GM12878 (cell line): Measurements from ENCODE around the gene CLASP2. TPM values are rescaled to one million over a fixed set of nuclear protein-coding genes. Genes with fewer than 3 reads are reported as not detected.

Source experiments
- ATAC-seq: fragments of 200-7000 bp; cut with Tn5 transposase; 3 replicates; pipeline ENCODE4 v1.9.1; 2020; ENCODE audit warnings: mild to moderate bottlenecking, moderate library complexity
- BruUV-seq: library from RNA; stranded (reverse); fragments of 400-500 nt; replicated peaks from 2 replicates; lab custom pipeline; 2021; lab: Mats Ljungman, UMichigan
- CTCF ChIA-PET: fragments of 300-600 bp; sonication (Branson Sonifier 250); formaldehyde crosslinking; extraction: SDS; loops from one replicate; lab custom pipeline; 2021; ENCODE audit warnings: inconsistent platforms; lab: Yijun Ruan, JAX
- POLR2A ChIA-PET: fragments of 350-600 bp; formaldehyde crosslinking; extraction: SDS; loops from one replicate; lab custom pipeline; 2021; ENCODE audit warnings: inconsistent platforms; lab: Charles Lee
- RAD21 ChIA-PET: fragments of 300-600 bp; sonication (Branson Sonifier 250); formaldehyde crosslinking; loops from one replicate; lab custom pipeline; 2023; ENCODE audit warnings: antibody characterized with exemption; ENCODE audit not compliant: unreplicated experiment; lab: Charles Lee
- SMC1A ChIA-PET: fragments of 300-600 bp; sonication (Branson Sonifier 250); formaldehyde crosslinking; loops from one replicate; lab custom pipeline; 2023; ENCODE audit not compliant: unreplicated experiment, uncharacterized antibody; lab: Charles Lee
- DNase-seq: peaks from one replicate; pipeline ENCODE4 v3.0.0-alpha.2; 2011; ENCODE audit warnings: low read depth, low spot score
- FAIRE-seq: peaks from 3 replicates; lab custom pipeline; 2011; peaks lifted over from hg19 to GRCh38; lab: Jason Lieb, UNC
- H2AFZ ChIP-seq: 2 replicates; pipeline ENCODE4 v1.6.0; 2011; ENCODE audit warnings: low read depth, low read length, control low read depth; ENCODE audit not compliant: control insufficient read depth
- H3K27ac ChIP-seq: 2 replicates; pipeline ENCODE4 v1.5.1; 2011; ENCODE audit warnings: control low read depth; ENCODE audit not compliant: control insufficient read depth, insufficient read depth
- H3K27me3 ChIP-seq, 2 experiments: replicated peaks in 1 of 2; 2 replicates each; pipeline versions ENCODE4 v1.6.0 to v1.6.1; 2011; ENCODE audit warnings: low read length in 1 of 2; ENCODE audit not compliant: control insufficient read depth in 2 of 2, insufficient read depth in 2 of 2
- H3K36me3 ChIP-seq, 2 experiments: 2 replicates each; pipeline ENCODE4 v1.5.1; 2011; ENCODE audit warnings: low read length in 1 of 2; ENCODE audit not compliant: control insufficient read depth in 2 of 2, insufficient read depth in 2 of 2
- H3K4me1 ChIP-seq: 2 replicates; pipeline ENCODE4 v1.6.1; 2011; ENCODE audit warnings: mild to moderate bottlenecking, low read length, moderate library complexity, mixed read lengths; ENCODE audit not compliant: control insufficient read depth, insufficient read depth
- H3K4me2 ChIP-seq: 2 replicates; pipeline ENCODE4 v1.6.0; 2011; ENCODE audit warnings: control low read depth; ENCODE audit not compliant: control insufficient read depth, insufficient read depth
- H3K4me3 ChIP-seq: fragments of 200-600 bp; sonication (generic); 2 replicates; pipeline ENCODE4 v1.5.1; 2016
- H3K79me2 ChIP-seq: 2 replicates; pipeline ENCODE4 v1.6.0; 2011; ENCODE audit warnings: low read length; ENCODE audit not compliant: control insufficient read depth, insufficient read depth
- H3K9ac ChIP-seq: 2 replicates; pipeline ENCODE4 v1.8.0; 2011; ENCODE audit warnings: low read length, control low read depth, mixed read lengths; ENCODE audit not compliant: control insufficient read depth, insufficient read depth
- H3K9me3 ChIP-seq: replicated peaks from 3 replicates; pipeline ENCODE4 v1.5.1; 2011; ENCODE audit warnings: mild to moderate bottlenecking, low read length; ENCODE audit not compliant: control insufficient read depth, insufficient read depth
- H4K20me1 ChIP-seq: 2 replicates; pipeline ENCODE4 v1.6.0; 2011; ENCODE audit not compliant: control insufficient read depth, insufficient read depth
- ATF2 ChIP-seq: IDR thresholded peaks from 2 replicates; pipeline ENCODE4 v1.6.1; 2012; ENCODE audit warnings: low read length, inconsistent platforms
- NFYA ChIP-seq: IDR thresholded peaks from 2 replicates; pipeline ENCODE4 v1.6.1; 2011; ENCODE audit warnings: low read depth, mild to moderate bottlenecking, low read length, improper control_type of control experiment, borderline replicate concordance
- NFYB ChIP-seq: IDR thresholded peaks from 2 replicates; pipeline ENCODE4 v1.6.1; 2011; ENCODE audit warnings: low read depth, mild to moderate bottlenecking, low read length, improper control_type of control experiment, moderate library complexity; ENCODE audit not compliant: insufficient read depth
- SMARCA5 ChIP-seq: fragments of 450-650 bp; IDR thresholded peaks from 2 replicates; pipeline ENCODE4 v1.6.1; 2017; ENCODE audit warnings: mild to moderate bottlenecking
- ZNF207 ChIP-seq: fragments of 450-650 bp; IDR thresholded peaks from 2 replicates; pipeline ENCODE4 v1.6.1; 2014; ENCODE audit warnings: antibody characterized with exemption, mild to moderate bottlenecking, borderline replicate concordance
- ZNF592 ChIP-seq: fragments of 450-650 bp; IDR thresholded peaks from 2 replicates; pipeline ENCODE4 v1.6.1; 2017; ENCODE audit warnings: mild to moderate bottlenecking, moderate library complexity
- WGBS: methylation state at CpG from one replicate; pipeline ENCODE4 v1.1.6; 2016; ENCODE audit warnings: low lambda C conversion rate; ENCODE audit not compliant: insufficient replicate concordance, insufficient coverage; ENCODE audit errors: missing lambda C conversion rate; 5-methylcytosine and 5-hydroxymethylcytosine counted together
- in situ Hi-C: fragments of 300-500 bp; cut with MboI; formaldehyde crosslinking; loops from 9 replicates; pipeline ENCODE4 v1.14.3; 2018; ENCODE audit warnings: mixed read lengths
- intact Hi-C: fragments of 100-400 bp; cut with micrococcal nuclease; formaldehyde crosslinking; loops from one replicate; pipeline ENCODE4 v1.14.2; 2022; ENCODE audit not compliant: unreplicated experiment
- polyA plus RNA-seq, 11 experiments: library from polyadenylated mRNA; depleted of rRNA in 4 of 11; unstranded in 6 of 11; stranded (reverse) in 5 of 11; fragments of >200 nt; fragmentation: Nextera tagmentation in 4 of 11; fragmentation: Illumina TruSeq in 1 of 11; extraction: Ambion mirVana in 4 of 11; extraction: Trizol in 1 of 11; gene quantifications; 1 replicate in 1 of 11; 2 replicates in 10 of 11; pipeline versions ENCODE4 v1.2.1 to v1.2.3, GENCODE V29; 2011 to 2016; ENCODE audit warnings: inconsistent platforms in 2 of 11, missing spikeins in 2 of 11, low read depth in 1 of 11
- total RNA-seq, 4 experiments: library from RNA; depleted of rRNA in 3 of 4; stranded (reverse); fragments of >200 nt in 3 of 4; fragmentation: Illumina TruSeq in 1 of 4; extraction: Trizol in 1 of 4; gene quantifications; 2 replicates each; pipeline versions ENCODE4 v1.2.1 to v1.2.3, GENCODE V29; 2013 to 2021
- TF ChIP-seq, protein P1 (sequence below): fragments of 150-350 bp; IDR thresholded peaks from 2 replicates; pipeline ENCODE4 v1.6.1; 2016; ENCODE audit warnings: low read depth, low read length
- TF ChIP-seq, protein P2 (sequence below): IDR thresholded peaks from 2 replicates; pipeline ENCODE4 v1.6.1; 2011; ENCODE audit warnings: low read depth, mild to moderate bottlenecking, low read length, moderate library complexity, borderline replicate concordance; ENCODE audit errors: extremely low read depth

Gene CLASP2
- total and polyA plus RNA-seq, 10 of the 15 experiments (the other 5 are each of a cell fraction or from before 2014, with no cell fraction given), result 4.0 to 38.3 (median 26.8) TPM

GRCh38 chr3:33717866-33718594 lies at the start of gene CLASP2 (continued):
- TF ChIP-seq, protein P1, sequence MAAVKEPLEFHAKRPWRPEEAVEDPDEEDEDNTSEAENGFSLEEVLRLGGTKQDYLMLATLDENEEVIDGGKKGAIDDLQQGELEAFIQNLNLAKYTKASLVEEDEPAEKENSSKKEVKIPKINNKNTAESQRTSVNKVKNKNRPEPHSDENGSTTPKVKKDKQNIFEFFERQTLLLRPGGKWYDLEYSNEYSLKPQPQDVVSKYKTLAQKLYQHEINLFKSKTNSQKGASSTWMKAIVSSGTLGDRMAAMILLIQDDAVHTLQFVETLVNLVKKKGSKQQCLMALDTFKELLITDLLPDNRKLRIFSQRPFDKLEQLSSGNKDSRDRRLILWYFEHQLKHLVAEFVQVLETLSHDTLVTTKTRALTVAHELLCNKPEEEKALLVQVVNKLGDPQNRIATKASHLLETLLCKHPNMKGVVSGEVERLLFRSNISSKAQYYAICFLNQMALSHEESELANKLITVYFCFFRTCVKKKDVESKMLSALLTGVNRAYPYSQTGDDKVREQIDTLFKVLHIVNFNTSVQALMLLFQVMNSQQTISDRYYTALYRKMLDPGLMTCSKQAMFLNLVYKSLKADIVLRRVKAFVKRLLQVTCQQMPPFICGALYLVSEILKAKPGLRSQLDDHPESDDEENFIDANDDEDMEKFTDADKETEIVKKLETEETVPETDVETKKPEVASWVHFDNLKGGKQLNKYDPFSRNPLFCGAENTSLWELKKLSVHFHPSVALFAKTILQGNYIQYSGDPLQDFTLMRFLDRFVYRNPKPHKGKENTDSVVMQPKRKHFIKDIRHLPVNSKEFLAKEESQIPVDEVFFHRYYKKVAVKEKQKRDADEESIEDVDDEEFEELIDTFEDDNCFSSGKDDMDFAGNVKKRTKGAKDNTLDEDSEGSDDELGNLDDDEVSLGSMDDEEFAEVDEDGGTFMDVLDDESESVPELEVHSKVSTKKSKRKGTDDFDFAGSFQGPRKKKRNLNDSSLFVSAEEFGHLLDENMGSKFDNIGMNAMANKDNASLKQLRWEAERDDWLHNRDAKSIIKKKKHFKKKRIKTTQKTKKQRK, result no peak
- TF ChIP-seq ZNF207 (no peak), NFYB (0 out of 2 replicates have a peak, but pooled peaks have one; percentile 27)

DNA sequence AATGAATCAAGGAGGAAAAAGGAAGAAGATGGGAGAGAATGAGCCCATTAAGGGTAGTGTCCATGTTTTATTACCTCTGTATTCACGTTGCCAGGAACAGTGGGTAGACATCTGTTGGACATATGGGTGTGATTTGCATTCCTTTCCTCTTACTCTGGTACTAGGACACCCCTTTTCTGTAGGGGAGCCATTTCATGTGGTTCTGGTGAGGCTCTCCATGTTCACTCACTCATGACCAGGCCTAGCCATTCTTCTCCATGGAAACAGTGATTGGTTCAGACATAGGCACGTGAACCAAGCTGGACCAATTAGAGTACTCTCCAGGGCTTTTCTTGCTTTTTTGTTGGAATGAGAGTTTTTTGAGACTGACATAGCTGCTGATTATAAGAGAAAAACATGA lies 40.8 kb upstream of the CLASP2 start:
- no peaks in the 10 kb centered on the region for H4K20me1 ChIP-seq
- no peak overlapping the region for H3K9ac ChIP-seq
- no peak overlapping the region for H3K4me2 ChIP-seq
- ChIA-PET POLR2A (no interaction called here), RAD21 (interaction anchor here (1.1 kb wide), 1 partner anchor 21 kb away, joined by 3 read pairs; no protein-coding TSS in a partner anchor), CTCF (interaction anchor here (1.4 to 1.6 kb wide), 2 partner anchors 12 to 18 kb away, joined by 3 to 4 read pairs; no protein-coding TSS in a partner anchor), SMC1A (interaction anchor here (1.0 kb wide), 2 partner anchors 8 to 11 kb away, joined by 3 read pairs; no protein-coding TSS in a partner anchor)
- no peaks in the 10 kb centered on the region for H3K36me3 ChIP-seq
- no peak overlapping the region for H3K27ac ChIP-seq
- BruUV-seq, result no TSS peak
- H2AFZ ChIP-seq, result no peak overlapping the region
- in situ Hi-C loops, result no loop called here
- peaks cover 2% of the 10 kb centered on the region; the same call in 2 of the 3 replicates for H3K9me3 ChIP-seq
- no peaks in the 10 kb centered on the region for H3K4me1 ChIP-seq
- H3K4me3 ChIP-seq, result no peak overlapping the region
- H3K79me2 ChIP-seq, result no peaks in the 10 kb centered on the region
- 41% methylated on average over 2 of the region's 2 CpGs for WGBS
- no peak for ATAC-seq
- peak; percentile 18 for FAIRE-seq
- H3K27me3 ChIP-seq, result no peaks in the 10 kb centered on the region
- no peak for DNase-seq
- intact Hi-C loops, result no loop called here
- TF ChIP-seq ATF2 (no peak), SMARCA5 (no peak), ZNF592 (no peak), NFYA (no peak)
- TF ChIP-seq, protein P2, sequence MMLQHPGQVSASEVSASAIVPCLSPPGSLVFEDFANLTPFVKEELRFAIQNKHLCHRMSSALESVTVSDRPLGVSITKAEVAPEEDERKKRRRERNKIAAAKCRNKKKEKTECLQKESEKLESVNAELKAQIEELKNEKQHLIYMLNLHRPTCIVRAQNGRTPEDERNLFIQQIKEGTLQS, result no peak
